Esophagus squamous epithelium (tissue), 5 donors: ENCODE data around the gene NAE1. TPM values are rescaled to one million over a fixed set of nuclear protein-coding genes. Genes with fewer than 3 reads are reported as not detected.

ENCODE experiments used
- DNase-seq: peaks from one replicate; lab custom pipeline; 2025; lab: John Stamatoyannopoulos, UW
- H3K27ac ChIP-seq, 4 donors: fragments of 200-600 bp; sonication (generic); one replicate each; pipeline ENCODE4 v1.5.1; 2016 to 2019; ENCODE audit warnings: mild to moderate bottlenecking in 1 of 4
- H3K27me3 ChIP-seq, 4 donors: fragments of 200-600 bp; sonication (generic); 1 replicate in 3 of 4; 2 replicates in 1 of 4; pipeline versions ENCODE4 v1.5.1 to v1.6.0; 2017 to 2021; ENCODE audit warnings: antibody characterized with exemption in 1 of 4
- H3K36me3 ChIP-seq, 3 donors: fragments of 200-600 bp; sonication (generic); one replicate each; pipeline ENCODE4 v1.5.1; 2016 to 2019
- H3K4me1 ChIP-seq, 3 donors: fragments of 200-600 bp; sonication (generic); one replicate each; pipeline ENCODE4 v1.5.1; 2017 to 2019
- H3K4me3 ChIP-seq, 4 donors: fragments of 200-600 bp; sonication (generic); 1 replicate in 3 of 4; 2 replicates in 1 of 4; pipeline ENCODE4 v1.5.1; 2016 to 2019; ENCODE audit warnings: mild to moderate bottlenecking in 2 of 4, moderate library complexity in 1 of 4
- H3K9me3 ChIP-seq, 3 donors: fragments of 200-600 bp; sonication (generic); one replicate each; pipeline ENCODE4 v1.5.1; 2016 to 2019
- POLR2A ChIP-seq, 4 donors: fragments of 450-650 bp; IDR thresholded peaks; one replicate each; pipeline ENCODE4 v1.6.1; 2017; ENCODE audit warnings: antibody characterized with exemption in 4 of 4, mild to moderate bottlenecking in 4 of 4, moderate library complexity in 3 of 4
- WGBS, 2 donors: methylation state at CpG; one replicate each; pipeline ENCODE4 v1.1.5; 2018; 5-methylcytosine and 5-hydroxymethylcytosine counted together
- intact Hi-C: fragments of 100-400 bp; cut with DNase I; formaldehyde crosslinking; loops from one replicate; pipeline ENCODE4 v1.15.0; 2022
- total RNA-seq, 4 donors: library from RNA; depleted of rRNA; stranded (reverse); fragments of >200 nt; gene quantifications; one replicate each; pipeline ENCODE4 v1.1.0, GENCODE V29; 2016
- TF ChIP-seq, protein P1 (sequence below), 6 experiments: fragments of 450-650 bp in 4 of 6; fragments of 200-600 bp in 2 of 6; sonication (generic) in 2 of 6; IDR thresholded peaks; one replicate each; pipeline ENCODE4 v1.5.1; 2016 to 2019; ENCODE audit warnings: antibody characterized with exemption in 6 of 6, mild to moderate bottlenecking in 4 of 6, moderate library complexity in 4 of 6
- donor health status: DM: yes; HTN: yes; CAD: no.

The NAE1 gene
- total RNA-seq, 4 donors from 2014 or later, result 31.4 to 74.7 (median 45.7) TPM

- Histone ChIP-seq H3K27ac (no peak overlapping the region), H3K9me3 (no peaks in the 10 kb centered on the region), H3K27me3 (no peaks in the 10 kb centered on the region), H3K4me1 (peaks cover 3 to 10% (median 3%) of the 10 kb centered on the region in 3 donors), H3K36me3 (no peaks in the 10 kb centered on the region), H3K4me3 (no peak overlapping the region)
- DNase-seq, result no peak
- 64 to 71% methylated on average over 5 of the region's 5 CpGs for WGBS, 2 donors
- intact Hi-C loops, result loop anchor here (5.0 kb wide), 1 partner anchor 33 kb away; no protein-coding TSS in a partner anchor
- TF ChIP-seq, protein P1, sequence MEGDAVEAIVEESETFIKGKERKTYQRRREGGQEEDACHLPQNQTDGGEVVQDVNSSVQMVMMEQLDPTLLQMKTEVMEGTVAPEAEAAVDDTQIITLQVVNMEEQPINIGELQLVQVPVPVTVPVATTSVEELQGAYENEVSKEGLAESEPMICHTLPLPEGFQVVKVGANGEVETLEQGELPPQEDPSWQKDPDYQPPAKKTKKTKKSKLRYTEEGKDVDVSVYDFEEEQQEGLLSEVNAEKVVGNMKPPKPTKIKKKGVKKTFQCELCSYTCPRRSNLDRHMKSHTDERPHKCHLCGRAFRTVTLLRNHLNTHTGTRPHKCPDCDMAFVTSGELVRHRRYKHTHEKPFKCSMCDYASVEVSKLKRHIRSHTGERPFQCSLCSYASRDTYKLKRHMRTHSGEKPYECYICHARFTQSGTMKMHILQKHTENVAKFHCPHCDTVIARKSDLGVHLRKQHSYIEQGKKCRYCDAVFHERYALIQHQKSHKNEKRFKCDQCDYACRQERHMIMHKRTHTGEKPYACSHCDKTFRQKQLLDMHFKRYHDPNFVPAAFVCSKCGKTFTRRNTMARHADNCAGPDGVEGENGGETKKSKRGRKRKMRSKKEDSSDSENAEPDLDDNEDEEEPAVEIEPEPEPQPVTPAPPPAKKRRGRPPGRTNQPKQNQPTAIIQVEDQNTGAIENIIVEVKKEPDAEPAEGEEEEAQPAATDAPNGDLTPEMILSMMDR (IDR thresholded peaks at IDR 0.05), result no peak
- no peak for TF ChIP-seq POLR2A (IDR thresholded peaks at IDR 0.05)
Measured at GRCh38 chr16:66834746-66835145, 4.0 kb upstream of the NAE1 start.

DNA sequence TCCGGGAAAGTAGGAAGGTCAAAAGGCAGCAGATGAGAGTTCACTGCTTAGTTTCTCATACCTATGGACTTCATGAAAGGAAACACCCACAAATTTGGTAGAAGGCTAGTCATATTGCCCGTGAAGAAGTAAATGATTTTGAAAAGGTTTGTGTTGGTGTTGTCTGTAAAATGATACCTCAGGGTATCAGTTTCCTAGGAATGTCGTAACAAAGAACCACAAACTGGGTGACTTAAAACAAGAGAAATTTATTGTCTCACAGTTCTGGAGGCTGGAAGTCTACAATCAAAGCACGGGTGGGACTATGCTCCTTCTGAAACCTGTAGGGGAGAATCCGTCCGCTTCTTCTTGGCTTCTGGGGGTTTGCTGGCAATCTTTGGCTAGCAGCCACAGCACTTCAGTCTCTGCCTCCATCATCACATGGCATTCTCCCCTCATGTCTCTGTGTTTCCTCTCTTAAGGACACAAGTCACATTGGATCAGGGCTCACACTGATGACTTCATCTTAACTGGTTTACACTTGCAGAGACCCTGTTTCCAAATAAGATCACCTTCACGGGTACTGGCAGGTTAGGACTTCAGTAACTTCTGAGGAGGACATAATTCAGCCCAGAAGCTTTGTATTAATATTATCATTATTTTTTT, 2.0 kb upstream of the NAE1 start:
- Histone ChIP-seq H3K27me3 (no peaks in the 10 kb centered on the region), H3K27ac (no peak overlapping the region), H3K9me3 (no peaks in the 10 kb centered on the region), H3K36me3 (peaks cover 0 to 9% (median 0%) of the 10 kb centered on the region in 3 donors), H3K4me1 (peaks cover 6 to 26% (median 13%) of the 10 kb centered on the region in 3 donors), H3K4me3 (no peak overlapping the region)
- DNase-seq, result no peak
- intact Hi-C loops, result loop anchor here (5.0 kb wide), 1 partner anchor 35 kb away; no protein-coding TSS in a partner anchor
- WGBS, 2 donors, result 65 to 69% methylated on average over 7 of the region's 7 CpGs
- no peak for TF ChIP-seq POLR2A (IDR thresholded peaks at IDR 0.05)
- TF ChIP-seq, protein P1 (IDR thresholded peaks at IDR 0.05), result no peak

GRCh38 chr16:66832190-66832589, 1.4 kb upstream of the NAE1 start:
- H3K27ac ChIP-seq, result no peak overlapping the region
- 82 to 87% methylated on average over 2 to 3 of the region's 3 CpGs for WGBS, 2 donors
- H3K36me3 ChIP-seq, result peaks cover 0 to 15% (median 0%) of the 10 kb centered on the region in 3 donors
- no peaks in the 10 kb centered on the region for H3K27me3 ChIP-seq
- TF ChIP-seq, protein P1 (IDR thresholded peaks at IDR 0.05), result no peak
- no peak for TF ChIP-seq POLR2A (IDR thresholded peaks at IDR 0.05)
- H3K9me3 ChIP-seq, result no peaks in the 10 kb centered on the region
- no peak overlapping the region for H3K4me3 ChIP-seq
- intact Hi-C loops, result loop anchor here (5.0 kb wide), 1 partner anchor 35 kb away; no protein-coding TSS in a partner anchor
- peaks cover 6 to 26% (median 13%) of the 10 kb centered on the region in 3 donors for H3K4me1 ChIP-seq
- DNase-seq, result no peak

GRCh38 chr16:66824006-66824405, 6.8 kb downstream of the NAE1 start:
- 84 to 90% methylated on average over 2 to 4 of the region's 4 CpGs for WGBS, 2 donors
- Histone ChIP-seq H3K27ac (no peak overlapping the region), H3K36me3 (peaks cover 0 to 97% (median 27%) of the 10 kb centered on the region in 3 donors), H3K9me3 (no peaks in the 10 kb centered on the region), H3K4me3 (no peak overlapping the region), H3K4me1 (peaks cover 0 to 8% (median 4%) of the 10 kb centered on the region in 3 donors), H3K27me3 (no peaks in the 10 kb centered on the region)
- intact Hi-C loops, result no loop called here
- DNase-seq, result no peak
- no peak for TF ChIP-seq POLR2A (IDR thresholded peaks at IDR 0.05)
- TF ChIP-seq, protein P1 (IDR thresholded peaks at IDR 0.05), result no peak

DNA sequence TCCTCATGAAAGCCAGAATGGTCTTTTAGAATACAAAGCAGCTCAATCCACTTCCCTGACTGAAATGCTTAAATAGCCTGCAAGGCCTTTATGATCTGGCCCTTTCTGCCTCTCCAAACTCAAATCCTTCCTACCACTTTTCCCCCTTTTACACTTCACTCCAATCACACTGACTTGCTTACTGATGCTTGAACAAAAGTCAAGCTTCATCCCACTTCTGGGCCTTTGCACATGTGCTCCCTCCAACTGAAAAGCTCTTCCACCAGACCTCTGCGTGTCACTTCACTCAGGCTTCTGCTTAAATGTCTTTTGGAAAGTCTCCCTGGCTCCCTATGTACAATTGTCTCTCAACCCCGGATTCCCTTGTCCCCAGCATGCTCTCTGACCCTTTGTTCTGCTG, 16.0 kb downstream of the NAE1 start:
- H3K27ac ChIP-seq, result no peak overlapping the region
- no peaks in the 10 kb centered on the region for H3K9me3 ChIP-seq
- H3K4me1 ChIP-seq, result peaks cover 0 to 9% (median 0%) of the 10 kb centered on the region in 3 donors
- TF ChIP-seq, protein P1 (IDR thresholded peaks at IDR 0.05), result no peak
- no peak for TF ChIP-seq POLR2A (IDR thresholded peaks at IDR 0.05)
- H3K36me3 ChIP-seq, result peaks cover 0 to 100% (median 41%) of the 10 kb centered on the region in 3 donors
- intact Hi-C loops, result no loop called here
- WGBS, 2 donors, result 91 to 97% methylated on average over 2 of the region's 2 CpGs
- H3K27me3 ChIP-seq, result no peaks in the 10 kb centered on the region
- no peak overlapping the region for H3K4me3 ChIP-seq
- no peak for DNase-seq
